Measurements from ENCODE around the gene EPHB4.

- TF ChIP-seq, protein P1, sequence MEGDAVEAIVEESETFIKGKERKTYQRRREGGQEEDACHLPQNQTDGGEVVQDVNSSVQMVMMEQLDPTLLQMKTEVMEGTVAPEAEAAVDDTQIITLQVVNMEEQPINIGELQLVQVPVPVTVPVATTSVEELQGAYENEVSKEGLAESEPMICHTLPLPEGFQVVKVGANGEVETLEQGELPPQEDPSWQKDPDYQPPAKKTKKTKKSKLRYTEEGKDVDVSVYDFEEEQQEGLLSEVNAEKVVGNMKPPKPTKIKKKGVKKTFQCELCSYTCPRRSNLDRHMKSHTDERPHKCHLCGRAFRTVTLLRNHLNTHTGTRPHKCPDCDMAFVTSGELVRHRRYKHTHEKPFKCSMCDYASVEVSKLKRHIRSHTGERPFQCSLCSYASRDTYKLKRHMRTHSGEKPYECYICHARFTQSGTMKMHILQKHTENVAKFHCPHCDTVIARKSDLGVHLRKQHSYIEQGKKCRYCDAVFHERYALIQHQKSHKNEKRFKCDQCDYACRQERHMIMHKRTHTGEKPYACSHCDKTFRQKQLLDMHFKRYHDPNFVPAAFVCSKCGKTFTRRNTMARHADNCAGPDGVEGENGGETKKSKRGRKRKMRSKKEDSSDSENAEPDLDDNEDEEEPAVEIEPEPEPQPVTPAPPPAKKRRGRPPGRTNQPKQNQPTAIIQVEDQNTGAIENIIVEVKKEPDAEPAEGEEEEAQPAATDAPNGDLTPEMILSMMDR (conservative IDR thresholded peaks at IDR 0.05 in 1 of 2, IDR thresholded peaks at IDR 0.05 in 1 of 2; ENCODE audit: extremely low read depth in 1 of 2, insufficient read depth in 1 of 2, low read depth in 1 of 2, low read length in 2 of 2): no peak
- TF ChIP-seq EZH2 (IDR thresholded peaks at IDR 0.05; ENCODE audit: borderline replicate concordance, low read length): no peak
Observed at GRCh38 chr7:100855515-100855914, 28.2 kb upstream of the EPHB4 start.

Data from mammary epithelial cell (primary cell).